NCI-H82 treated with DMSO at 0.1 percent for 48 hours (cell line): ENCODE results near the gene LSM3.

Experiments
- DNase-seq: peaks from one replicate; lab custom pipeline; 2025; ENCODE audit not compliant: unreplicated experiment; lab: John Stamatoyannopoulos, UW

Gene LSM3

GRCh38 chr3:14178247-14179113 lies at the start of gene LSM3, which contains the start of gene XPC:
TSS of gene LSM3 (plus strand) at chr3:14178817. CDS start at chr3:14178861, 44 bp downstream.
TSS of gene XPC (minus strand) at chr3:14178601. CDS start at chr3:14178568, 33 bp downstream.
- DNase-seq, result peak; percentile 94

GRCh38 chr3:14129296-14129695 lies 49.3 kb upstream of the LSM3 start:
- DNase-seq, result no peak

- no peak for DNase-seq
Measured at GRCh38 chr3:14130230-14130629, 48.4 kb upstream of the LSM3 start.

GRCh38 chr3:14130707-14131106 lies 47.9 kb upstream of the LSM3 start:
- DNase-seq, result no peak

GRCh38 chr3:14131134-14131533 lies 47.5 kb upstream of the LSM3 start:
- no peak for DNase-seq

GRCh38 chr3:14132120-14132519 lies 46.5 kb upstream of the LSM3 start:
- no peak for DNase-seq

- no peak for DNase-seq
Measured at GRCh38 chr3:14132689-14133088, 45.9 kb upstream of the LSM3 start.

GRCh38 chr3:14133188-14133800 lies 45.3 kb upstream of the LSM3 start:
- no peak for DNase-seq

GRCh38 chr3:14133876-14134275 lies 44.7 kb upstream of the LSM3 start:
- DNase-seq, result no peak

- no peak for DNase-seq
Measured at GRCh38 chr3:14134291-14134690, 44.3 kb upstream of the LSM3 start.

GRCh38 chr3:14135581-14135980 lies 43.0 kb upstream of the LSM3 start:
- DNase-seq, result no peak

GRCh38 chr3:14137004-14137403 lies 41.6 kb upstream of the LSM3 start:
- DNase-seq, result no peak

GRCh38 chr3:14137445-14137844 lies 41.2 kb upstream of the LSM3 start:
- no peak for DNase-seq

GRCh38 chr3:14138109-14138877 lies 40.3 kb upstream of the LSM3 start:
- DNase-seq, result no peak

GRCh38 chr3:14138878-14139655 lies 39.5 kb upstream of the LSM3 start:
- DNase-seq, result no peak

GRCh38 chr3:14139771-14140170 lies 38.8 kb upstream of the LSM3 start:
- DNase-seq, result no peak

- DNase-seq, result no peak
Measured at GRCh38 chr3:14140668-14141067, 37.9 kb upstream of the LSM3 start.

GRCh38 chr3:14141144-14141543 lies 37.5 kb upstream of the LSM3 start:
- no peak for DNase-seq

- DNase-seq, result no peak
Measured at GRCh38 chr3:14141602-14142341, 36.8 kb upstream of the LSM3 start.

GRCh38 chr3:14142567-14143270 lies 35.9 kb upstream of the LSM3 start:
- no peak for DNase-seq
